Peyer's patch (tissue), 4 donors: ENCODE measurements around the gene EPHA1. TPM values are rescaled to one million over a fixed set of nuclear protein-coding genes. Genes with fewer than 3 reads are reported as not detected.

Experiments used
- DNase-seq, 3 donors: peaks; one replicate each; pipeline ENCODE4 v3.0.0-alpha.2; 2017 to 2019
- H3K27ac ChIP-seq, 4 donors: fragments of 200-600 bp; sonication (generic); one replicate each; pipeline ENCODE4 v1.5.1; 2016 to 2019
- H3K27me3 ChIP-seq, 2 donors: fragments of 200-600 bp; sonication (generic); one replicate each; pipeline ENCODE4 v1.5.1; 2019
- H3K36me3 ChIP-seq, 3 donors: fragments of 200-600 bp; sonication (generic); one replicate each; pipeline ENCODE4 v1.5.1; 2016 to 2019
- H3K4me1 ChIP-seq, 4 donors: fragments of 200-600 bp; sonication (generic); one replicate each; pipeline ENCODE4 v1.5.1; 2016 to 2019
- H3K4me3 ChIP-seq, 4 donors: fragments of 200-600 bp; sonication (generic); 1 replicate in 3 of 4; 2 replicates in 1 of 4; pipeline ENCODE4 v1.5.1; 2016 to 2019; ENCODE audit warnings: mild to moderate bottlenecking in 1 of 4
- H3K9me3 ChIP-seq, 4 donors: fragments of 200-600 bp; sonication (generic); one replicate each; pipeline ENCODE4 v1.5.1; 2016 to 2019; ENCODE audit warnings: mild to moderate bottlenecking in 1 of 4
- CTCF ChIP-seq, 6 experiments: fragments of 450-650 bp in 4 of 6; fragments of 200-600 bp in 2 of 6; sonication (generic) in 1 of 6; IDR thresholded peaks; one replicate each; pipeline ENCODE4 v1.5.1; 2017 to 2019; ENCODE audit warnings: antibody characterized with exemption in 6 of 6, mild to moderate bottlenecking in 3 of 6, moderate library complexity in 1 of 6
- POLR2A ChIP-seq, 2 donors: fragments of 450-650 bp; IDR thresholded peaks; one replicate each; pipeline ENCODE4 v1.5.1; 2017; ENCODE audit warnings: antibody characterized with exemption in 2 of 2, mild to moderate bottlenecking in 2 of 2, moderate library complexity in 2 of 2
- total RNA-seq, 4 donors: library from RNA; depleted of rRNA; stranded (reverse); fragments of >200 nt; gene quantifications; one replicate each; pipeline ENCODE4 v1.1.0, GENCODE V29; 2016

The EPHA1 gene
- total RNA-seq, 4 donors from 2014 or later = 52.5 to 81.3 (median 63.9) TPM

- H3K9me3 ChIP-seq = no peaks in the 10 kb centered on the region
- no peak overlapping the region for H3K4me3 ChIP-seq
- DNase-seq = no peak
- no peak for TF ChIP-seq CTCF (IDR thresholded peaks at IDR 0.05)
- no peaks in the 10 kb centered on the region for H3K36me3 ChIP-seq
- no peaks in the 10 kb centered on the region for H3K4me1 ChIP-seq
- H3K27ac ChIP-seq = no peak overlapping the region
- no peaks in the 10 kb centered on the region for H3K27me3 ChIP-seq
Measured at GRCh38 chr7:143354965-143355364, 53.7 kb downstream of the EPHA1 start.

- H3K27me3 ChIP-seq = no peaks in the 10 kb centered on the region
Measured at GRCh38 chr7:143354376-143354775, 54.3 kb downstream of the EPHA1 start.

DNA sequence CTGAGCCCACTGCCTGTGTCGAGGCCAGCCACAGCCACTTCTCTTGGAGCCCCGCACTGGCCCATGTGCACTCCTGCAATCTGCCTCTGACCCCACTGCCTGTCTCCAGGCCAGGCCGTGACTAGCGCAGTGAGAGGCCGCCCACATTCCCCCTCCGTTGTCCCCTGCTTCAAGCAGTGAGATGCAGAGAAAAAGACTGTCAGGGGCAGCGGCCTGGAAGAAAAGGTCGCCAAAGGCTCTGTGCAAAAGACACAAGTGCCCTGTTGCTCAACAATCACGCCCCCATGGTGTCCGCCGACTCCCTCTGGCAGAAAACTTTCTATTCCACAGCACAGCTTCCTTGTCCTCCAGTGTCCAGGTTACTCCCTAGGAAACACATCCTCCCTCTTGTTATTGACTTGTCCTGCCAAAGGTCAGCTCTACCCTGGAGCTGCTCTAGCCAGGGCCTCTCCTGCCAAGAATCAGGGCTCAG is 56.1 kb downstream of the EPHA1 start:
- TF ChIP-seq CTCF (IDR thresholded peaks at IDR 0.05) (no peak), POLR2A (IDR thresholded peaks at IDR 0.05) (no peak)
- Histone ChIP-seq H3K27me3 (no peaks in the 10 kb centered on the region), H3K27ac (no peak overlapping the region)

More at GRCh38 chr7:143354376-143354775, 54.3 kb downstream of the EPHA1 start:
- no peak for DNase-seq
- Histone ChIP-seq H3K36me3 (no peaks in the 10 kb centered on the region), H3K9me3 (no peaks in the 10 kb centered on the region), H3K4me3 (no peak overlapping the region), H3K4me1 (no peaks in the 10 kb centered on the region), H3K27ac (no peak overlapping the region)
- TF ChIP-seq POLR2A (IDR thresholded peaks at IDR 0.05) = no peak
- no peak for TF ChIP-seq CTCF (IDR thresholded peaks at IDR 0.05)

DNA sequence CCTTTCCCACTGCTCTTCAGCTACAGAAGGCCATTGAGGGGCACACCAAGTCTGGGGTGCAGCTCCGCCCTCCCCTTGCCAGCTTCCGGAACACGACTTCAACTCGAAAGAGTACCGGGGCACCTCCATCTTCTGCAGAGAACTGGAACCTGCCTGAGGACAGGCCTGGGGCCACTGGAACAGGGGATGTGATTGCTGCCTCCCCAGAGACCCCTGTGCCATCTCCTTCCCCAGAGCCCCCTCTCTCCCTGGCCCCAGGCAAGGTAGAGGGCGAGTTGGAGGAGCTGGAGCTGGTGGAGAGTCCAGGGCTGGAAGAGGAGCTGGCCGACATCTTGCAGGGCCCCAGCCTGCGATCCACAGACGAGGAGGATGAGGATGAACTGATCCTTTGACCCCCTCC is 57.1 kb downstream of the EPHA1 start:
- no peak for TF ChIP-seq POLR2A (IDR thresholded peaks at IDR 0.05)
- TF ChIP-seq CTCF (IDR thresholded peaks at IDR 0.05) = no peak
- no peaks in the 10 kb centered on the region for H3K36me3 ChIP-seq
- no peak overlapping the region for H3K27ac ChIP-seq
- no peaks in the 10 kb centered on the region for H3K4me1 ChIP-seq
- H3K9me3 ChIP-seq = no peaks in the 10 kb centered on the region
- H3K27me3 ChIP-seq = no peaks in the 10 kb centered on the region
- no peak for DNase-seq
- H3K4me3 ChIP-seq = no peak overlapping the region

More for the DNA sequence above, 56.1 kb downstream of the EPHA1 start:
- no peaks in the 10 kb centered on the region for H3K9me3 ChIP-seq
- H3K36me3 ChIP-seq = no peaks in the 10 kb centered on the region
- no peak overlapping the region for H3K4me3 ChIP-seq
- DNase-seq = no peak
- no peaks in the 10 kb centered on the region for H3K4me1 ChIP-seq

DNA sequence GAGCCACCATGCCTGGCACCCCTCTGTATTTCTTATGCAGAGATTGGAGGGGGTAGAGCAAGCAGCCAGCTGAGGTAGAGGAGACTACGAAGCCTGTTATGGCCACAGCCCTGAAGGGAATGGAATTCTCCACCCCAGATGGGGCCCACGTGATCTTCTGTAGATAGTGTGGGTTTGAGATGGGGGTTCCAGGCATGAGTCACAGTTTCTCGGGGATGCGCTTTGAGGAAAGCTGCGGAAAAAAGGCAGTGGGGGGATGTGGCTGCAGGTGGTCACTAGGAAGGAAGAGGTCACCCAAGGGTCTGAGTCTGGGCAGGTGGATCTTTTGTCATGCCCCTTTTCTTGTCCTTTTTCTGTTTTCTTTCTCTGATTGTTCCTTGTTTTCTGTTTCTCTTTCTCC is 57.6 kb downstream of the EPHA1 start:
- Histone ChIP-seq H3K4me1 (no peaks in the 10 kb centered on the region), H3K4me3 (no peak overlapping the region), H3K27ac (no peak overlapping the region), H3K27me3 (no peaks in the 10 kb centered on the region), H3K36me3 (no peaks in the 10 kb centered on the region), H3K9me3 (no peaks in the 10 kb centered on the region)
- no peak for DNase-seq
- no peak for TF ChIP-seq POLR2A (IDR thresholded peaks at IDR 0.05)
- TF ChIP-seq CTCF (IDR thresholded peaks at IDR 0.05) = no peak

DNA sequence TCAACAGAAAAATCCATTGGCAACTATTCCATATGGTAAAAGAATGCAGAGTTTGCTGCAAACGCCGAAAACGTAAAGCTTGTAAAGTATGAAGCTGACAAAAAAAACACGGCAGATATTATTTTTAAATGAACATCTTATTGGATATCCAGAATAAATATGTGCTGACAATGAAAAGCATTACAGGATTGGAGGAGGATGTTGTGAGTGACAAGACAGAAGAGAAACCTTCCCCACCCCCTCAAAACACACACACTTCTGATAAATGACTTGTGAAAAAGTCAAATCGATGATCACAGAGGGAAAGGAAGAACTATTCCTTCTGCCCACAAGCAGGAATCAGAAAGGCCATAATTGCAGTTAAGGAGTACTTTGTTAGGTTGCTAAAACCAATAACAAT is 60.7 kb downstream of the EPHA1 start:
- Histone ChIP-seq H3K36me3 (no peaks in the 10 kb centered on the region), H3K27me3 (no peaks in the 10 kb centered on the region), H3K27ac (no peak overlapping the region), H3K4me1 (peaks cover 0 to 6% (median 0%) of the 10 kb centered on the region in 4 donors), H3K9me3 (no peaks in the 10 kb centered on the region), H3K4me3 (no peak overlapping the region)
- DNase-seq = no peak
- TF ChIP-seq POLR2A (IDR thresholded peaks at IDR 0.05) (no peak), CTCF (IDR thresholded peaks at IDR 0.05) (no peak)
